Activated T-cell treated with anti-CD3 and anti-CD28 coated beads for 48 hours (primary cell): ENCODE measurements around the gene POU2F2.
"Not testable (repeated sequence)": the region's sequence is repeated elsewhere in the genome, so short reads cannot be mapped to it uniquely, and the experiment has no call there.

Experiments used
- DNase-seq: peaks from one replicate; pipeline ENCODE4 v3.0.0-alpha.2; 2020; ENCODE audit warnings: low read depth

The POU2F2 gene

GRCh38 chr19:42059196-42059595 is 73.0 kb downstream of the POU2F2 start:
- no peak for DNase-seq

GRCh38 chr19:42057846-42058245 is 74.4 kb downstream of the POU2F2 start:
- DNase-seq = no peak

- DNase-seq = no peak
These were observed 78.0 kb downstream of the POU2F2 start for GRCh38 chr19:42054205-42054604.

GRCh38 chr19:42053037-42053935 is 79.0 kb downstream of the POU2F2 start:
- DNase-seq = no peak

GRCh38 chr19:42052241-42052863 is 79.9 kb downstream of the POU2F2 start:
- no peak for DNase-seq

- peak; percentile 40 for DNase-seq
These were observed 80.8 kb downstream of the POU2F2 start for GRCh38 chr19:42051166-42052115.

- DNase-seq = no peak
These were observed 83.3 kb downstream of the POU2F2 start for GRCh38 chr19:42048992-42049391.

- DNase-seq = no peak
These were observed 86.7 kb downstream of the POU2F2 start for GRCh38 chr19:42045575-42045974.

GRCh38 chr19:42042455-42043170 is 89.6 kb downstream of the POU2F2 start:
- DNase-seq = no peak

- not testable (repeated sequence) for DNase-seq
These were observed 91.8 kb downstream of the POU2F2 start for GRCh38 chr19:42040491-42040890.

- no peak for DNase-seq
These were observed 92.2 kb downstream of the POU2F2 start for GRCh38 chr19:42040031-42040430.

- DNase-seq = no peak
These were observed 93.6 kb downstream of the POU2F2 start for GRCh38 chr19:42038666-42039065.

- no peak for DNase-seq
These were observed 94.6 kb downstream of the POU2F2 start for GRCh38 chr19:42037649-42038048.
